Ishikawa (cell line): ENCODE results near the gene SRSF4.

Source experiments
- CEBPB ChIP-seq: IDR thresholded peaks from 2 replicates; pipeline ENCODE4 v1.6.1; 2012
- CREB1 ChIP-seq: IDR thresholded peaks from 2 replicates; pipeline ENCODE4 v1.6.1; 2012; ENCODE audit warnings: low read depth
- EGR1 ChIP-seq: IDR thresholded peaks from 2 replicates; pipeline ENCODE4 v1.6.1; 2012
- EP300 ChIP-seq: IDR thresholded peaks from 2 replicates; pipeline ENCODE4 v1.6.1; 2012; ENCODE audit warnings: borderline replicate concordance
- FOXM1 ChIP-seq: IDR thresholded peaks from 2 replicates; pipeline ENCODE4 v1.6.1; 2012; ENCODE audit warnings: low read depth, borderline replicate concordance
- NFIC ChIP-seq: IDR thresholded peaks from 2 replicates; pipeline ENCODE4 v1.6.1; 2012
- RAD21 ChIP-seq: IDR thresholded peaks from 2 replicates; pipeline ENCODE4 v1.6.1; 2012; ENCODE audit warnings: low read depth
- TAF1 ChIP-seq: IDR thresholded peaks from 2 replicates; pipeline ENCODE4 v1.6.1; 2012; ENCODE audit warnings: low read depth, mild to moderate bottlenecking
- TCF12 ChIP-seq: IDR thresholded peaks from 2 replicates; pipeline ENCODE4 v1.6.1; 2012; ENCODE audit warnings: low read depth
- TEAD4 ChIP-seq: IDR thresholded peaks from 2 replicates; pipeline ENCODE4 v1.6.1; 2012
- YY1 ChIP-seq: IDR thresholded peaks from 2 replicates; pipeline ENCODE4 v1.6.1; 2012; ENCODE audit warnings: low read depth
- ZBTB7A ChIP-seq: IDR thresholded peaks from 2 replicates; pipeline ENCODE4 v1.6.1; 2012; ENCODE audit warnings: low read depth
- TF ChIP-seq, protein P1 (sequence below): IDR thresholded peaks from 2 replicates; pipeline ENCODE4 v1.6.1; 2012; ENCODE audit warnings: low read depth, mild to moderate bottlenecking
- TF ChIP-seq, protein P2 (sequence below): IDR thresholded peaks from 2 replicates; pipeline ENCODE4 v1.6.1; 2012
- TF ChIP-seq, protein P3 (sequence below): IDR thresholded peaks from 2 replicates; pipeline ENCODE4 v1.6.1; 2012

The SRSF4 gene

DNA sequence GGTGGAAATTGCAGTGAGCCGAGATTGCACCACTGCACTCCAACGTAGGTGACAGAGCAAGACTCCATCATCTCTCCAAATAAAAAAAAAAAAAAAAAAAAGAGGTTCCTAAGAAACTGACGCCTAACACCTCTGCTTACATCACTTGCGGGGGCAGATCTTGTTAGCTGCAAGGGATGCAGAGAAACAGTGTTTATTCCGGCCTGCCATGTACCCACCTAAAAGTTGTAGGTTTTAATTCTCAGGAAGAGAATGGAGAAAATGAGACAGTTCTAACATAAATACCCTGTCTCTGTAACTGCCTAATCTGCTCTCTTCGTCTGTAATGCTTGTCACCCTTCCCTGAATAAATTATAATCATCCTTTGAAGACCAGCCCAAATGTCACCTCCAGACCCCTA is 9.0 kb upstream of the SRSF4 start:
- TF ChIP-seq TEAD4 (no peak), ZBTB7A (no peak), EP300 (no peak), TAF1 (no peak), CREB1 (no peak)

DNA sequence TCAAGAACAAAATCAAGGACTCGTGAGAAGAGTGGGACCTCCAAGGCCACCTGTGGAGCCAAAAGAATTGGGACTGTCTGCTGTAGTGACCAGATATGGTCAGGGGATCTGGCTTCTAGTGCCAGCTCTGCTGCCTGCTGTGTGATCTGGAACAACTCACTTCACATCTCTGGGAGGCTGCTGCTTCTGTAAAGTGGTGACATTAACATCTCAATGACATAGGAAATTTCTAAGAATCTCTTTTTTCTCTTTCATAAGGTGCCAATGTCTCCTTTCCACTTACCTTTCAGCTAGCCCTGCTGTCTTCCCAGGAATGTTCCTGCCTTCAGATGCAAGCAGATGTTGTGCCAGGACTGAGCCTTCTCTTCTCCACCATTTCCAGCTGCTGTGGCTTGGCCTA is 5.0 kb upstream of the SRSF4 start:
- no peak for TF ChIP-seq CEBPB
- TF ChIP-seq FOXM1 = no peak
- TF ChIP-seq TEAD4 = no peak
- no peak for TF ChIP-seq CREB1
- TF ChIP-seq ZBTB7A = no peak
- no peak for TF ChIP-seq YY1
- TF ChIP-seq EGR1 = no peak
- TF ChIP-seq NFIC = no peak
- TF ChIP-seq TCF12 = no peak
- TF ChIP-seq, protein P1, sequence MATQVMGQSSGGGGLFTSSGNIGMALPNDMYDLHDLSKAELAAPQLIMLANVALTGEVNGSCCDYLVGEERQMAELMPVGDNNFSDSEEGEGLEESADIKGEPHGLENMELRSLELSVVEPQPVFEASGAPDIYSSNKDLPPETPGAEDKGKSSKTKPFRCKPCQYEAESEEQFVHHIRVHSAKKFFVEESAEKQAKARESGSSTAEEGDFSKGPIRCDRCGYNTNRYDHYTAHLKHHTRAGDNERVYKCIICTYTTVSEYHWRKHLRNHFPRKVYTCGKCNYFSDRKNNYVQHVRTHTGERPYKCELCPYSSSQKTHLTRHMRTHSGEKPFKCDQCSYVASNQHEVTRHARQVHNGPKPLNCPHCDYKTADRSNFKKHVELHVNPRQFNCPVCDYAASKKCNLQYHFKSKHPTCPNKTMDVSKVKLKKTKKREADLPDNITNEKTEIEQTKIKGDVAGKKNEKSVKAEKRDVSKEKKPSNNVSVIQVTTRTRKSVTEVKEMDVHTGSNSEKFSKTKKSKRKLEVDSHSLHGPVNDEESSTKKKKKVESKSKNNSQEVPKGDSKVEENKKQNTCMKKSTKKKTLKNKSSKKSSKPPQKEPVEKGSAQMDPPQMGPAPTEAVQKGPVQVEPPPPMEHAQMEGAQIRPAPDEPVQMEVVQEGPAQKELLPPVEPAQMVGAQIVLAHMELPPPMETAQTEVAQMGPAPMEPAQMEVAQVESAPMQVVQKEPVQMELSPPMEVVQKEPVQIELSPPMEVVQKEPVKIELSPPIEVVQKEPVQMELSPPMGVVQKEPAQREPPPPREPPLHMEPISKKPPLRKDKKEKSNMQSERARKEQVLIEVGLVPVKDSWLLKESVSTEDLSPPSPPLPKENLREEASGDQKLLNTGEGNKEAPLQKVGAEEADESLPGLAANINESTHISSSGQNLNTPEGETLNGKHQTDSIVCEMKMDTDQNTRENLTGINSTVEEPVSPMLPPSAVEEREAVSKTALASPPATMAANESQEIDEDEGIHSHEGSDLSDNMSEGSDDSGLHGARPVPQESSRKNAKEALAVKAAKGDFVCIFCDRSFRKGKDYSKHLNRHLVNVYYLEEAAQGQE = no peak
- no peak for TF ChIP-seq RAD21
- no peak for TF ChIP-seq TAF1

DNA sequence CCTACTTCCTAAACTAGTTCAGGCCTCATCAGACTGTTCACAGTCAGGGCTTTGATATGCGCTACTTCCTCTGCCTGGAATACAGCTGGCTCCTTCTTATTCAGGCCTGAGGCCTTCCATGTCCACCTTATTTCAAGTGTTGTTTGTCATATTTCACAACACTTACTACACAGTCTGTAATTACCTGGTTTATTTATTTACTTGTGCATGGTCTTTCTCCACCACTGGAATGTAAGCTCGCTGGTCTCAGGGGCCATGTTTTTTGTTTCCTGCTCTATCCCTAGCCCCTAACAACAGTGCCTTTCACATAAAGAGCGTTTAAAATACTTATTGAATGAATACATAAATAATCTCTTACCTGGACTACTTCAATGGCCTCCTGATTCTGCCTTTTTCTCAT is 4.6 kb upstream of the SRSF4 start:
- TF ChIP-seq CREB1 = no peak
- no peak for TF ChIP-seq RAD21
- TF ChIP-seq, protein P2, sequence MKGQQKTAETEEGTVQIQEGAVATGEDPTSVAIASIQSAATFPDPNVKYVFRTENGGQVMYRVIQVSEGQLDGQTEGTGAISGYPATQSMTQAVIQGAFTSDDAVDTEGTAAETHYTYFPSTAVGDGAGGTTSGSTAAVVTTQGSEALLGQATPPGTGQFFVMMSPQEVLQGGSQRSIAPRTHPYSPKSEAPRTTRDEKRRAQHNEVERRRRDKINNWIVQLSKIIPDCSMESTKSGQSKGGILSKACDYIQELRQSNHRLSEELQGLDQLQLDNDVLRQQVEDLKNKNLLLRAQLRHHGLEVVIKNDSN = no peak
- no peak for TF ChIP-seq TEAD4
- no peak for TF ChIP-seq EP300
- TF ChIP-seq YY1 = no peak
- TF ChIP-seq TCF12 = no peak
- TF ChIP-seq ZBTB7A = no peak
- no peak for TF ChIP-seq NFIC

DNA sequence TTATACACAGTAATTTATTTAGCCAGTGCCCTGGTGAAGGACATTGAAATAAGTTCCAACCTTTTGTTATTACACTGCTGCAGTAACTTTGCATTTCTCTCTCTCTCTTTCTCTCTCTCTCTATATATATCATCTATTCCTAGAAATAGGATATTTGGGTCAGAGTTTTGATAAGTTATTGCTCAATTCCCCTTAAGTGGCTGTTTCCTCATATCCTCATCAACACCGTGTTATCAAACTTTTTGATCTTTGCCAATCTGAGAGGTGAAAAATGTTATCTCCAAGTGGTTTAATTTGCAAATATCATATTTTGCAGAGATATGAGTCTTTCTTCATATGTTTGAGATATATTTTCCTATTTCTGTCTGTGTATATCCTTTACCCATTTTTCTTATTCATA is 1.6 kb upstream of the SRSF4 start:
- TF ChIP-seq TEAD4 (no peak), FOXM1 (no peak), CREB1 (no peak), NFIC (no peak)

DNA sequence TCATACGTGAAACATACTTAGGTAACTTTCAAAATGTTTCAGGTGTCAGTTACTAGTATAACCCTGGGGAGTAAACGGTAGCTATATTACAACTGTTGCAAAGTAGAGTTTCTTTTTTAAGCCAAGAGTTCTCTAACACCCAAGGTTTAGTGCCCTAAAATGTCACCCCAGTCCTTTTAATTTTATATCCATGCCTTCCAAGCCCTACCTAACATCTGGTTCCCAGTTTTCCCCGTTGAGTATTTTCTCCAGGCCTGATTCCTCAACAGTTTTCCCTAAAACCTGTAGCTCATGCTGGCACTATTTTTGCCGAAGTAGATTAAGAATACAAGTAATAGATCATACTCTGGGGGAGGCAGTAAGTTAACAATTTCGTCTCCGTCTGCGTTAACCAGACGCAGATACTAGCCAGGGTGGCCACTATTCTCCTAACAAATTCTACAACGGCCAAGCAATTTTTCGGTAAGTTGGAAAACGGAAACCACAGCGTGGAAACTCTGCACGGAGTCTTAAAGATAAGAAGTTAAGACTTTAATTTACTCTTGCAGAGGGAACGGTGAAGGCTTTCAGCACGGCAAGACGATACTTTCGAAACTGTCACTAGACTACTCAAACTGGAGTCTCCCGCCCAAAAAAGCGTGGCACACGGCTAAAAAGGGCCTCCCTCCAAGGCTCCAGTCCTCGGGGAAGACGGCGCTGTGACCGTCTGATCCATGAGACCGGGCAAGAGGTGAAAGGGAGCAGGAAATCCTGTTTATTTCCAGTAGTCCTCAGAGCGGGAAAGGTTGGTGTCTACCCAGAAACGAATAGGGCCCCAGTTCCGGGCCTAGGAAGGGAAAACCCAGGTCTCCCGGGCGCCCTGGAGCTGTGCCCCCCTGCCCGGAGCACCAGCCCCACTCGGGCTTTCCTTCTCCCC is 945 bp downstream of the SRSF4 start:
- no peak for TF ChIP-seq YY1
- TF ChIP-seq TEAD4 = no peak
- no peak for TF ChIP-seq EGR1

DNA sequence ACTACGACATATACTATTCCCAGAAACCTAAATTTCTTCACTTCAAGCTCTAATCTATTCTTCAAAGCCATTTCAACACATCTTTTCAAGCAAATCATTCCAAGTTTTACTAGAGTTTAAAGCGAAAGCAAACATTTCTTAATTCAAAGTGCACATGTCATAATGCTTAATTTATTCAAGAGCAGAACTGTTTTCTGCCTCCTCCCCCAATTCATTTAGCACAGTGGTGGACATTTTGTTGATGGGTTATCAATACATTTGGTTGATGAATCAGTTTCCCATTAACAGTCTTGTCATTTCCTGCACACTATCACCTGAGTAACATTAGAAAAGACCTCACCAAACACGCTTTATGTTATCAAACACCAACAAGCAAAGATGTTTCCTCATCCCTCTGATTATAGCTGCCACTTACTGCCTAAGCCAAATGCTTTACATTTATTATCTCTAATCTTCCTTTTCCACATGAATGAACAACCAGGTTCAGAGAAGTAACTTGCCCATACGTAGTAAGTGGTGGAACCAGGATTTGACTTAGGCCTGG is 2.0 kb downstream of the SRSF4 start:
- TF ChIP-seq NFIC = no peak
- no peak for TF ChIP-seq CEBPB
- TF ChIP-seq, protein P3, sequence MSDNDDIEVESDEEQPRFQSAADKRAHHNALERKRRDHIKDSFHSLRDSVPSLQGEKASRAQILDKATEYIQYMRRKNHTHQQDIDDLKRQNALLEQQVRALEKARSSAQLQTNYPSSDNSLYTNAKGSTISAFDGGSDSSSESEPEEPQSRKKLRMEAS = no peak
- TF ChIP-seq, protein P2 = no peak
- TF ChIP-seq, protein P1 = no peak
- TF ChIP-seq CREB1 = no peak
- TF ChIP-seq ZBTB7A = no peak
- no peak for TF ChIP-seq RAD21
- no peak for TF ChIP-seq TAF1
- TF ChIP-seq EP300 = no peak
- TF ChIP-seq YY1 = no peak
- TF ChIP-seq FOXM1 = no peak
- no peak for TF ChIP-seq TCF12
- TF ChIP-seq TEAD4 = no peak
- TF ChIP-seq EGR1 = no peak
